Body of pancreas (tissue), 4 donors: ENCODE data around the gene CADM4. TPM values are rescaled to one million over a fixed set of nuclear protein-coding genes. Genes with fewer than 3 reads are reported as not detected.

Experiments used
- ATAC-seq: fragments of 150-250 bp; one replicate; pipeline ENCODE4 v1.9.1; 2016
- DNase-seq, 4 donors: peaks; one replicate each; pipeline ENCODE4 v3.0.0-alpha.2; 2019
- H3K27ac ChIP-seq, 4 donors: fragments of 200-600 bp; sonication (generic); 1 replicate in 3 of 4; 2 replicates in 1 of 4; pipeline versions ENCODE4 v1.5.1 to v1.6.1; 2016 to 2019; ENCODE audit warnings: mild to moderate bottlenecking in 1 of 4, mixed read lengths in 1 of 4, moderate library complexity in 1 of 4
- H3K27me3 ChIP-seq, 2 donors: fragments of 200-600 bp; sonication (generic); one replicate each; pipeline ENCODE4 v1.6.0; 2016; ENCODE audit warnings: mild to moderate bottlenecking in 1 of 2
- H3K36me3 ChIP-seq, 2 donors: fragments of 200-600 bp; sonication (generic); replicated peaks in 1 of 2; 2 replicates each; pipeline ENCODE4 v1.5.1; 2016; ENCODE audit warnings: low read depth in 2 of 2; ENCODE audit not compliant: insufficient read depth in 1 of 2
- H3K4me1 ChIP-seq: fragments of 200-600 bp; sonication (generic); one replicate; pipeline ENCODE4 v1.6.0; 2016
- H3K4me3 ChIP-seq, 2 donors: fragments of 200-600 bp; sonication (generic); 1 replicate in 1 of 2; 2 replicates in 1 of 2; pipeline ENCODE4 v1.5.1; 2016 to 2019
- H3K9me3 ChIP-seq, 3 donors: fragments of 200-600 bp; sonication (generic); 1 replicate in 2 of 3; 2 replicates in 1 of 3; pipeline ENCODE4 v1.5.1; 2016
- POLR2A ChIP-seq, 3 donors: fragments of 450-650 bp; IDR thresholded peaks; one replicate each; pipeline ENCODE4 v1.6.1; 2016; ENCODE audit warnings: antibody characterized with exemption in 3 of 3, mild to moderate bottlenecking in 2 of 3
- WGBS, 2 donors: methylation state at CpG; one replicate each; pipeline ENCODE4 v1.1.5; 2017; 5-methylcytosine and 5-hydroxymethylcytosine counted together
- intact Hi-C: fragments of 100-400 bp; cut with DNase I; formaldehyde crosslinking; loops from one replicate; pipeline ENCODE4 v1.15.1; 2023
- total RNA-seq, 2 donors: library from RNA; depleted of rRNA; stranded (reverse); fragments of >200 nt; gene quantifications; one replicate each; pipeline ENCODE4 v1.1.0, GENCODE V29; 2016
- TF ChIP-seq, protein P1 (sequence below), 7 experiments: fragments of 450-650 bp in 4 of 7; fragments of 200-600 bp in 3 of 7; sonication (generic) in 3 of 7; IDR thresholded peaks; one replicate each; pipeline ENCODE4 v1.5.1; 2016 to 2019; ENCODE audit warnings: antibody characterized with exemption in 7 of 7

CADM4 gene
- total RNA-seq, 2 donors from 2014 or later = 2.0 to 2.6 TPM

DNA sequence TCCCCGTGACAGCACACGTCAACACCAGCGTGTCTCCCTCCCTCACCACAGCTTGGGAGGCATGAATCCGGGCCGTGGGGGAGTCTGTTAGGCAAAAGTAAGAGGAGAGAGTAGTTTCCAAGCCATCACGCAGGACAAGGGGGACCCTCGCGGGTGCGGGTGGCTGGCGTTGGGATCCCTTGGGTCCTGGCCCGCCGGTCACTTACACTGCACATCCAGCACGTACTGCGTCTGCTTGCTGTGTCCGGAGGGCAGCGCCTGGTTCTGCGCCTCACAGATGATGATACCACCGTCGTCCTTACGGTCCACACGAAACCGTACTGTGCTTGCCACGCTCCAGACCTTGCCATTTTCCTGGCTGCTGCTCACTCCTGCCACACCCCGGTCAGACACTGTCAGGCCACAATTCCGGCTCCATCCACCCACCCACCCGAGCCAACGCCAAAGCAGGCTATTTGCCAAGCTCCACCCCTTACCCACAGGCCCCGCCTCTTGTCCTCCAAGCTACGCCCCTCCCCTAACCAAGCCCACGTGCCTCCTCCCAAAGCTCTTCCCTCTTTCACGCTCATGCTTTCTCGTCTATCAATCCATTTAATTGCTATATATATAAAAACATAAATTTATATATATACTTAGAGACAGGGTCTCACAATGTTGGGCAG lies 13.6 kb downstream of the CADM4 start:
- TF ChIP-seq, protein P1, sequence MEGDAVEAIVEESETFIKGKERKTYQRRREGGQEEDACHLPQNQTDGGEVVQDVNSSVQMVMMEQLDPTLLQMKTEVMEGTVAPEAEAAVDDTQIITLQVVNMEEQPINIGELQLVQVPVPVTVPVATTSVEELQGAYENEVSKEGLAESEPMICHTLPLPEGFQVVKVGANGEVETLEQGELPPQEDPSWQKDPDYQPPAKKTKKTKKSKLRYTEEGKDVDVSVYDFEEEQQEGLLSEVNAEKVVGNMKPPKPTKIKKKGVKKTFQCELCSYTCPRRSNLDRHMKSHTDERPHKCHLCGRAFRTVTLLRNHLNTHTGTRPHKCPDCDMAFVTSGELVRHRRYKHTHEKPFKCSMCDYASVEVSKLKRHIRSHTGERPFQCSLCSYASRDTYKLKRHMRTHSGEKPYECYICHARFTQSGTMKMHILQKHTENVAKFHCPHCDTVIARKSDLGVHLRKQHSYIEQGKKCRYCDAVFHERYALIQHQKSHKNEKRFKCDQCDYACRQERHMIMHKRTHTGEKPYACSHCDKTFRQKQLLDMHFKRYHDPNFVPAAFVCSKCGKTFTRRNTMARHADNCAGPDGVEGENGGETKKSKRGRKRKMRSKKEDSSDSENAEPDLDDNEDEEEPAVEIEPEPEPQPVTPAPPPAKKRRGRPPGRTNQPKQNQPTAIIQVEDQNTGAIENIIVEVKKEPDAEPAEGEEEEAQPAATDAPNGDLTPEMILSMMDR (IDR thresholded peaks at IDR 0.05) = no peak
- TF ChIP-seq POLR2A (IDR thresholded peaks at IDR 0.05) = no peak
- ATAC-seq (no peak), DNase-seq (peak in 1 of 4 donors; percentile 17)
- Histone ChIP-seq H3K27ac (no peak overlapping the region), H3K36me3 (no peaks in the 10 kb centered on the region), H3K4me1 (no peaks in the 10 kb centered on the region), H3K27me3 (no peaks in the 10 kb centered on the region), H3K4me3 (no peak overlapping the region), H3K9me3 (no peaks in the 10 kb centered on the region)
- 82 to 83% methylated on average over 27 to 32 of the region's 32 CpGs for WGBS, 2 donors
- intact Hi-C loops = no loop called here

DNA sequence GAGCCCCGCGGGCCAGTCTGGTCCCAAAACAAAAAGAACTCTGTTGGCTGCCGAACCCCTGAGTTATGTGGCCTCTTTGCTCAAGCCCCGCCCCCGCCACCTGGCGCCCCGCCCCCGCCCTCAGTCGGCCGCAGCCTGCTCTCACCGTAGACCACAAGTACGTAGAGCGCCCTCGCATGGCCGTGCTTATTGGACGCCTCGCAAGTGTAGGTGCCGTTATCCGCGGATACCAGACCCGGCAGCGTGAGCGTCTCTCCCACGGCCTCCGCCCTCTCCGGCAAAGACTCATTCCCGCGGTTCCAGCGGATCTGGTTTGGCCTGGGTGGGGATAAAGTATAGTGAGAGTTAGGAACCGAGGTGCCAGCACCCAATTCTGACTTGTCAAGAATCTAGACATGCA lies 14.7 kb downstream of the CADM4 start:
- no peak for TF ChIP-seq POLR2A (IDR thresholded peaks at IDR 0.05)
- TF ChIP-seq, protein P1 (IDR thresholded peaks at IDR 0.05) = peak in 1 of 7 experiments; percentile 21
- Histone ChIP-seq H3K4me3 (no peak overlapping the region), H3K9me3 (no peaks in the 10 kb centered on the region), H3K4me1 (peaks cover 6% of the 10 kb centered on the region), H3K36me3 (no peaks in the 10 kb centered on the region), H3K27ac (no peak overlapping the region), H3K27me3 (no peaks in the 10 kb centered on the region)
- intact Hi-C loops = no loop called here
- 30 to 72% methylated on average over 10 to 30 of the region's 30 CpGs for WGBS, 2 donors
- DNase-seq (peak; percentile 34 to 78 (median 64)), ATAC-seq (peak; percentile 46)

DNA sequence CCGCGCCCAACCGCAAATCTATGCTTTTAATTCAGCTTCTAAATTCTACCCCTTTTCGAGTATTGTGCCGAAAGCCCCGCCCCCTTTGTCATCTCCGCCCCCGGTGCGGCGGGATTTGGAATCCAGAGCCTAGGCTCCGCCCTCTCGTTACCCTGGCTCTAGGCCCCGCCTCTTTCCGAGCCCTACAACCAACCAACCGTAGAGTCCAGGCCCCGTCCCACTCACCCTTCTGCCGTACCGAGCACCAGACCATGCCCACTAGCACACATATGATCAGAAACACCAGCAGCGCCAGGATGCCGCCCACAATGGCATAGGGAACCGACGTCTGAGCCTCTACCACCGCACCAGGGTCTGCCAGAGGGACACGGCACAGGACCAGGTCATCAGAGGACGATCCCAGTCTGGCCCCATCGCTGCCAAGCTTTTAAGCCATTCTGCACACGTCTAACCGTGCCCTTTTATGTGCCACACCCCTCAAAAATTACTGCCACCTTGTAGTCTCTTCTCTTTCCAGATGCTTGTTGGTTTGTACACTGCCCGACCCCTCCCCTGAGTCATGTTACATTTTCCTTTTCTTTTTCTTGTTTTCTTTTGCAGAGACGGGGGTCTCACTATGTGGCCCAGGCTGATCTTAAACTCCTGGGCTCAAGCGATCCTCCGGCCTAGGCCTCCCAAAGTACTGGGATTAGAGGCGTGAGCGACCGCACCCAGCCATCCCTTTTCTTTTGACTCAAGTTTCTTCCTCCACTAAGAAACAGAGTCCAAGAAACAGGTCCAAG lies 15.6 kb downstream of the CADM4 start:
- H3K36me3 ChIP-seq = no peaks in the 10 kb centered on the region
- no peak overlapping the region for H3K27ac ChIP-seq
- no peak for ATAC-seq
- no peak for DNase-seq
- intact Hi-C loops = no loop called here
- 92 to 93% methylated on average over 32 to 34 of the region's 35 CpGs for WGBS, 2 donors
- H3K9me3 ChIP-seq = no peaks in the 10 kb centered on the region
- no peak overlapping the region for H3K4me3 ChIP-seq
- no peak for TF ChIP-seq POLR2A (IDR thresholded peaks at IDR 0.05)
- TF ChIP-seq, protein P1 (IDR thresholded peaks at IDR 0.05) = no peak
- peaks cover 9% of the 10 kb centered on the region for H3K4me1 ChIP-seq
- no peaks in the 10 kb centered on the region for H3K27me3 ChIP-seq

DNA sequence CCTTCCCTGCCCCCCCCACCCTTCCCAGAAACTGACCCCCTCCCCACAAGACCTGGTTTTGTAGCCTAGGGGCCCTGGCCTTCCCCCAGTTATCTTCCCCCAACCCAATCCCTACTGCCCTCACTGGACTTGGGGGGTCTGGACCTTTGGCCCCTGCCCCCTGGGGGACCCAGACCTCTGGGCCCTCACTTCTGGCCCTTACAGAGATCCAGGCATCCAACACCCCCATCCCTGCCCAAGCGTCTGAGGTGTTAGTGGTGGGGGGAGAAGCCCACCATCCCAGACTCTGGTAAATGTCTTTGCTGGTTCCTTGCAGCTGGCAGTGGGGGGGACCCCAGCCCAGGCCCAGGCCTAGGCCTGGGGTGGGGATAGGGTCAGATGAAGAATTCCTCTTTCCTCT lies 16.7 kb downstream of the CADM4 start:
- H3K36me3 ChIP-seq = no peaks in the 10 kb centered on the region
- TF ChIP-seq, protein P1 (IDR thresholded peaks at IDR 0.05) = no peak
- TF ChIP-seq POLR2A (IDR thresholded peaks at IDR 0.05) = no peak
- no peak overlapping the region for H3K27ac ChIP-seq
- 100% methylated on average over 1 of the region's 1 CpG for WGBS, 2 donors
- no peaks in the 10 kb centered on the region for H3K27me3 ChIP-seq
- no peak overlapping the region for H3K4me3 ChIP-seq
- H3K4me1 ChIP-seq = peaks cover 17% of the 10 kb centered on the region
- ATAC-seq (no peak), DNase-seq (no peak)
- H3K9me3 ChIP-seq = no peaks in the 10 kb centered on the region
- intact Hi-C loops = no loop called here
